SK-N-MC (cell line): ENCODE measurements around the gene ACVR1B.

Source experiments
- EZH2 ChIP-seq: fragments of 200-600 bp; sonication (generic); IDR thresholded peaks from one replicate; pipeline ENCODE4 v1.6.1; 2017; ENCODE audit warnings: antibody characterized with exemption
- POLR2AphosphoS5 ChIP-seq: IDR thresholded peaks from 2 replicates; pipeline ENCODE4 v1.6.1; 2012; ENCODE audit warnings: mild to moderate bottlenecking, low read depth, low read length, borderline replicate concordance

DNA sequence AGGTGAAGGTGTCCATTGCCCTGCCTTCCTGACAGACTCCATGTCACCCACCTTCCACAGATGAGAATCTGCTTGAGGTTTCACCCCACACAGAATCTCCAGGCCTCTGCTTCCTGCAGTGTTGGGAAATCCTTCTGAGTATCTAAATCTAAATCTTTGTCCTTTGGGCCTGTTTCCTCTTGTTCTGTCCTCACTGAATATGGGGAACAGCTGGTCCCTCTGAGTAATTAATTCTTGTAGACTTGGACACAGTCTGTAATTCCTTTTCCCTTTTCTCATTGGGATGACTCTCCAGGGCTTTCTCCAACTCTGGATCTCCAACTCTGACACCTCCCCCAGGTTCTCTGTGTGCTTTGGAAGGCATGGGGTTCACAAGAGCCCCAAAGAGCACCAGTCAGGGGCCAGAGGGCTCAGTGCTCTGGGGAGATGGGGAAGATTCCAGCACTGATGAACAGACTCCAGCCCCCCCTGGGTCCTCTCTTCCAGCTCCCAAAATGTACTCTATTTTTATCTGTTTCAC, 46.5 kb upstream of the ACVR1B start:
- TF ChIP-seq POLR2AphosphoS5 (no peak), EZH2 (no peak)
